Hepatic stellate cell (primary cell): ENCODE measurements around the gene GPRIN1.
A peak's percentile ranks its signal among the peaks of the same experiment; 100 is the strongest.

Source experiments
- DNase-seq: peaks from one replicate; pipeline ENCODE4 v3.0.0; 2011; ENCODE audit warnings: low spot score

GPRIN1 gene

GRCh38 chr5:176643491-176644219, 33.7 kb upstream of the GPRIN1 start:
- no peak for DNase-seq

GRCh38 chr5:176642675-176643490, 32.9 kb upstream of the GPRIN1 start:
- no peak for DNase-seq

GRCh38 chr5:176640616-176641015, 30.7 kb upstream of the GPRIN1 start:
- no peak for DNase-seq

- DNase-seq, result no peak
Observed at GRCh38 chr5:176639981-176640380, 30.0 kb upstream of the GPRIN1 start.

- DNase-seq, result no peak
Observed at GRCh38 chr5:176639208-176639607, 29.3 kb upstream of the GPRIN1 start.

- DNase-seq, result no peak
Observed at GRCh38 chr5:176638437-176638836, 28.5 kb upstream of the GPRIN1 start.

- DNase-seq, result no peak
Observed at GRCh38 chr5:176637556-176637955, 27.6 kb upstream of the GPRIN1 start.

GRCh38 chr5:176636426-176636825, 26.5 kb upstream of the GPRIN1 start:
- DNase-seq, result no peak

GRCh38 chr5:176633598-176633997, 23.6 kb upstream of the GPRIN1 start:
- no peak for DNase-seq

GRCh38 chr5:176632745-176633144, 22.8 kb upstream of the GPRIN1 start:
- no peak for DNase-seq

- no peak for DNase-seq
Observed at GRCh38 chr5:176631383-176632200, 21.6 kb upstream of the GPRIN1 start.

- no peak for DNase-seq
Observed at GRCh38 chr5:176630681-176631222, 20.8 kb upstream of the GPRIN1 start.

GRCh38 chr5:176629853-176630680, 20.1 kb upstream of the GPRIN1 start, which contains the start of the genes EIF4E1B and SNCB:
TSS of gene EIF4E1B (plus strand) at chr5:176630675. CDS start at chr5:176642788, 12,113 bp downstream.
TSS of gene SNCB (minus strand) at chr5:176630534. CDS start at chr5:176629654, 880 bp downstream.
- DNase-seq, result peak; percentile 56

GRCh38 chr5:176629317-176629852, 19.4 kb upstream of the GPRIN1 start:
- DNase-seq, result no peak

- no peak for DNase-seq
Observed at GRCh38 chr5:176628406-176629228, 18.7 kb upstream of the GPRIN1 start.

GRCh38 chr5:176627582-176627981, 17.6 kb upstream of the GPRIN1 start:
- no peak for DNase-seq

- no peak for DNase-seq
Observed at GRCh38 chr5:176626876-176627236, 16.9 kb upstream of the GPRIN1 start.

GRCh38 chr5:176625966-176626875, 16.3 kb upstream of the GPRIN1 start:
- DNase-seq, result no peak

- no peak for DNase-seq
Observed at GRCh38 chr5:176625512-176625911, 15.6 kb upstream of the GPRIN1 start.
